Right lobe of liver (tissue), 4 donors: Measurements from ENCODE around the gene KIF2C.

Experiments
- POLR2A ChIP-seq: fragments of 450-650 bp; IDR thresholded peaks from one replicate; pipeline ENCODE4 v1.6.1; 2017; ENCODE audit warnings: antibody characterized with exemption, mild to moderate bottlenecking
- TF ChIP-seq, protein P1 (sequence below), 4 donors: fragments of 200-600 bp in 3 of 4; fragments of 450-650 bp in 1 of 4; IDR thresholded peaks; one replicate each; pipeline versions ENCODE4 v1.5.1 to v1.8.0; 2016 to 2022; ENCODE audit warnings: antibody characterized with exemption in 4 of 4, mild to moderate bottlenecking in 2 of 4
- donor health status: DM: no; HTN: no; CAD: no.
- donor health status: DM: no; HTN: no; CAD: no.
- donor health status: DM: no; HTN: yes; CAD: no.

- TF ChIP-seq, protein P1, sequence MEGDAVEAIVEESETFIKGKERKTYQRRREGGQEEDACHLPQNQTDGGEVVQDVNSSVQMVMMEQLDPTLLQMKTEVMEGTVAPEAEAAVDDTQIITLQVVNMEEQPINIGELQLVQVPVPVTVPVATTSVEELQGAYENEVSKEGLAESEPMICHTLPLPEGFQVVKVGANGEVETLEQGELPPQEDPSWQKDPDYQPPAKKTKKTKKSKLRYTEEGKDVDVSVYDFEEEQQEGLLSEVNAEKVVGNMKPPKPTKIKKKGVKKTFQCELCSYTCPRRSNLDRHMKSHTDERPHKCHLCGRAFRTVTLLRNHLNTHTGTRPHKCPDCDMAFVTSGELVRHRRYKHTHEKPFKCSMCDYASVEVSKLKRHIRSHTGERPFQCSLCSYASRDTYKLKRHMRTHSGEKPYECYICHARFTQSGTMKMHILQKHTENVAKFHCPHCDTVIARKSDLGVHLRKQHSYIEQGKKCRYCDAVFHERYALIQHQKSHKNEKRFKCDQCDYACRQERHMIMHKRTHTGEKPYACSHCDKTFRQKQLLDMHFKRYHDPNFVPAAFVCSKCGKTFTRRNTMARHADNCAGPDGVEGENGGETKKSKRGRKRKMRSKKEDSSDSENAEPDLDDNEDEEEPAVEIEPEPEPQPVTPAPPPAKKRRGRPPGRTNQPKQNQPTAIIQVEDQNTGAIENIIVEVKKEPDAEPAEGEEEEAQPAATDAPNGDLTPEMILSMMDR (IDR thresholded peaks at IDR 0.05): no peak
- no peak for TF ChIP-seq POLR2A
Observed at GRCh38 chr1:44733365-44733764, 6.3 kb upstream of the KIF2C start.
